Lung microvascular endothelial cell (primary cell): ENCODE data around the gene SNRNP25. TPM values are rescaled to one million over a fixed set of nuclear protein-coding genes. Genes with fewer than 3 reads are reported as not detected.

Source experiments
- DNase-seq, 2 donors: peaks; one replicate each; pipeline versions ENCODE4 v3.0.0 to v3.0.0-alpha.2; 2010; ENCODE audit warnings: low read depth in 2 of 2
- total RNA-seq: library from RNA; depleted of rRNA; stranded (reverse); fragments of >200 nt; gene quantifications from 2 replicates; pipeline ENCODE4 v1.2.1, GENCODE V29; 2014

Gene SNRNP25
- total RNA-seq, 1 donor from 2014 or later = 14.1 TPM

GRCh38 chr16:77273-77806 lies 23.7 kb downstream of the SNRNP25 start:
- DNase-seq = peak; percentile 73 to 80

- DNase-seq = peak; percentile 83 to 87
These were observed 24.3 kb downstream of the SNRNP25 start, which contains the start of gene MPG for GRCh38 chr16:77807-78443. Gene MPG (plus strand): TSS chr16:78225. CDS start chr16:78310, 85 bp downstream.

- DNase-seq = peak; percentile 65 to 70
These were observed 25.0 kb downstream of the SNRNP25 start for GRCh38 chr16:78444-79150.

- peak; percentile 69 to 74 for DNase-seq
These were observed 25.8 kb downstream of the SNRNP25 start for GRCh38 chr16:79151-80054.

- no peak for DNase-seq
These were observed 29.5 kb downstream of the SNRNP25 start for GRCh38 chr16:83060-83603.

- peak; percentile 55 to 56 for DNase-seq
These were observed 30.4 kb downstream of the SNRNP25 start for GRCh38 chr16:83781-84615.

- DNase-seq = peak; percentile 91 to 95
These were observed 31.2 kb downstream of the SNRNP25 start for GRCh38 chr16:84718-85406.

GRCh38 chr16:85407-85782 lies 31.8 kb downstream of the SNRNP25 start:
- DNase-seq = peak; percentile 16 to 22

GRCh38 chr16:85865-86264 lies 32.2 kb downstream of the SNRNP25 start:
- DNase-seq = no peak

GRCh38 chr16:86483-86952 lies 32.9 kb downstream of the SNRNP25 start:
- no peak for DNase-seq

GRCh38 chr16:88613-89012 lies 35.0 kb downstream of the SNRNP25 start:
- DNase-seq = no peak

- DNase-seq = no peak
These were observed 36.0 kb downstream of the SNRNP25 start for GRCh38 chr16:89391-90302.

GRCh38 chr16:91484-91883 lies 37.9 kb downstream of the SNRNP25 start:
- DNase-seq = no peak

- no peak for DNase-seq
These were observed 39.1 kb downstream of the SNRNP25 start for GRCh38 chr16:92431-93339.

- DNase-seq = no peak
These were observed 41.3 kb downstream of the SNRNP25 start for GRCh38 chr16:94918-95265.

GRCh38 chr16:96935-97381 lies 43.3 kb downstream of the SNRNP25 start:
- DNase-seq = peak; percentile 88 to 93

GRCh38 chr16:97822-98221 lies 44.2 kb downstream of the SNRNP25 start:
- no peak for DNase-seq

GRCh38 chr16:100989-101388 lies 47.4 kb downstream of the SNRNP25 start:
- no peak for DNase-seq
